SK-N-SH (cell line): ENCODE measurements around the gene MRM2. TPM values are rescaled to one million over a fixed set of nuclear protein-coding genes. Genes with fewer than 3 reads are reported as not detected.

Source experiments
- CTCF ChIA-PET: fragments of 300-600, 350-600 bp; formaldehyde crosslinking; extraction: SDS; loops from one replicate; lab custom pipeline; 2021; lab: Yijun Ruan, JAX
- POLR2A ChIA-PET: fragments of 350-600 bp; sonication (Branson Sonifier 250); formaldehyde crosslinking; extraction: SDS; loops from one replicate; lab custom pipeline; 2020; ENCODE audit warnings: antibody characterized with exemption, inconsistent platforms; lab: Yijun Ruan, JAX
- DNase-seq: peaks from one replicate; pipeline ENCODE4 v3.0.0; 2012
- H2AFZ ChIP-seq: fragments of 200-600 bp; sonication (generic); 2 replicates; pipeline ENCODE4 v1.8.1; 2016; ENCODE audit warnings: antibody characterized with exemption, mild to moderate bottlenecking, low read depth
- H3F3A ChIP-seq: fragments of 200-600 bp; sonication (generic); replicated peaks from 2 replicates; pipeline ENCODE3; 2016; ENCODE audit warnings: antibody characterized with exemption, mild to moderate bottlenecking; ENCODE audit not compliant: insufficient read depth
- H3K27ac ChIP-seq, 2 experiments: fragments of 200-500 bp in 1 of 2; fragments of 200-600 bp in 1 of 2; sonication (Bioruptor generic) in 1 of 2; sonication (generic), shearing (Covaris generic) in 1 of 2; 2 replicates each; pipeline versions ENCODE4 v1.5.1 to v1.6.1; 2014 to 2016; ENCODE audit warnings: low read depth in 2 of 2, inconsistent platforms in 1 of 2, low read length in 1 of 2, mild to moderate bottlenecking in 1 of 2, mixed read lengths in 1 of 2
- H3K27me3 ChIP-seq: fragments of 200-600 bp; sonication (generic), shearing (Covaris generic); 2 replicates; pipeline ENCODE4 v1.6.1; 2016; ENCODE audit warnings: mixed run types; ENCODE audit not compliant: insufficient read depth
- H3K36me3 ChIP-seq, 2 experiments: fragments of 200-500 bp in 1 of 2; fragments of 200-600 bp in 1 of 2; sonication (Bioruptor generic) in 1 of 2; sonication (generic) in 1 of 2; replicated peaks in 1 of 2; 2 replicates each; pipeline versions ENCODE3 to v1.5.1; 2014 to 2016; ENCODE audit warnings: low read length in 1 of 2, mild to moderate bottlenecking in 1 of 2; ENCODE audit not compliant: insufficient read depth in 2 of 2, control insufficient read depth in 1 of 2
- H3K4me1 ChIP-seq, 2 experiments: fragments of 200-500 bp in 1 of 2; fragments of 200-600 bp in 1 of 2; sonication (Bioruptor generic) in 1 of 2; sonication (generic), shearing (Covaris generic) in 1 of 2; 2 replicates each; pipeline versions ENCODE4 v1.5.1 to v1.6.1; 2014 to 2016; ENCODE audit warnings: low read depth in 1 of 2, low read length in 1 of 2, mixed run types in 1 of 2; ENCODE audit not compliant: insufficient read depth in 2 of 2, control insufficient read depth in 1 of 2
- H3K4me2 ChIP-seq: fragments of 200-600 bp; sonication (generic), shearing (Covaris generic); 2 replicates; pipeline ENCODE4 v1.6.1; 2017; ENCODE audit warnings: mixed run types
- H3K4me3 ChIP-seq, 2 experiments: fragments of 200-500 bp in 1 of 2; fragments of 200-600 bp in 1 of 2; sonication (Bioruptor generic) in 1 of 2; sonication (generic), shearing (Covaris generic) in 1 of 2; 2 replicates each; pipeline versions ENCODE4 v1.5.1 to v1.8.1; 2014 to 2016; ENCODE audit warnings: low read depth in 2 of 2, inconsistent platforms in 1 of 2, low read length in 1 of 2, mild to moderate bottlenecking in 1 of 2, mixed read lengths in 1 of 2, moderate library complexity in 1 of 2
- H3K79me2 ChIP-seq: fragments of 200-600 bp; sonication (generic); 2 replicates; pipeline ENCODE4 v1.8.1; 2017; ENCODE audit warnings: mild to moderate bottlenecking; ENCODE audit not compliant: insufficient read depth
- H3K9ac ChIP-seq: fragments of 200-600 bp; sonication (generic); 2 replicates; pipeline ENCODE4 v1.6.1; 2017; ENCODE audit warnings: mixed run types
- H3K9me2 ChIP-seq: fragments of 200-600 bp; sonication (generic); 2 replicates; pipeline ENCODE4 v1.6.1; 2017; ENCODE audit warnings: mixed run types
- H3K9me3 ChIP-seq: fragments of 200-600 bp; sonication (generic); 2 replicates; pipeline ENCODE4 v1.6.1; 2017; ENCODE audit warnings: mixed run types, mild to moderate bottlenecking, moderate library complexity
- H4K20me1 ChIP-seq: fragments of 200-600 bp; sonication (generic); 2 replicates; pipeline ENCODE4 v1.6.1; 2017; ENCODE audit warnings: mild to moderate bottlenecking, mixed run types; ENCODE audit not compliant: insufficient read depth
- CTCF ChIP-seq: fragments of 200-600 bp; sonication (generic); IDR thresholded peaks from 2 replicates; pipeline ENCODE4 v1.6.1; 2017; ENCODE audit warnings: antibody characterized with exemption, mild to moderate bottlenecking, moderate library complexity
- ELF1 ChIP-seq: IDR thresholded peaks from 2 replicates; pipeline ENCODE4 v1.4.0; 2012
- EP300 ChIP-seq, 2 experiments: IDR thresholded peaks; 2 replicates each; pipeline versions ENCODE4 v1.4.0 to v1.6.1; 2012; ENCODE audit warnings: borderline replicate concordance in 1 of 2, low read depth in 1 of 2, low read length in 1 of 2
- FOXJ3 ChIP-seq: sonication (generic); formaldehyde crosslinking; IDR thresholded peaks from 2 replicates; pipeline ENCODE4 v1.5.1; 2020; ENCODE audit warnings: mild to moderate bottlenecking, missing genetic modification reagents
- FOXM1 ChIP-seq: IDR thresholded peaks from 2 replicates; pipeline ENCODE4 v1.4.0; 2012; ENCODE audit warnings: low read depth, mild to moderate bottlenecking
- MAX ChIP-seq: IDR thresholded peaks from 2 replicates; pipeline ENCODE4 v1.4.0; 2012; ENCODE audit warnings: low read depth
- MXI1 ChIP-seq: IDR thresholded peaks from 2 replicates; pipeline ENCODE4 v1.6.1; 2012; ENCODE audit warnings: mild to moderate bottlenecking, low read depth, low read length, improper control_type of control experiment
- NRF1 ChIP-seq: IDR thresholded peaks from 2 replicates; pipeline ENCODE4 v1.6.1; 2012; ENCODE audit warnings: low read depth, mild to moderate bottlenecking, low read length
- POLR2AphosphoS5 ChIP-seq: IDR thresholded peaks from 2 replicates; pipeline ENCODE4 v1.6.1; 2012; ENCODE audit warnings: low read depth, low read length
- RAD21 ChIP-seq: IDR thresholded peaks from 2 replicates; pipeline ENCODE4 v1.6.1; 2012; ENCODE audit warnings: mild to moderate bottlenecking, low read length
- RCOR1 ChIP-seq: fragments of 150-350 bp; IDR thresholded peaks from 2 replicates; pipeline ENCODE4 v1.6.1; 2017; ENCODE audit warnings: antibody characterized with exemption, low read length
- RFX5 ChIP-seq: IDR thresholded peaks from 2 replicates; pipeline ENCODE4 v1.6.1; 2012; ENCODE audit warnings: mild to moderate bottlenecking, improper control_type of control experiment, low read length
- RXRA ChIP-seq: IDR thresholded peaks from 2 replicates; pipeline ENCODE4 v1.4.0; 2012; ENCODE audit warnings: low read depth, mild to moderate bottlenecking, borderline replicate concordance
- SMC3 ChIP-seq: IDR thresholded peaks from 2 replicates; pipeline ENCODE4 v1.6.1; 2012; ENCODE audit warnings: low read depth, low read length, improper control_type of control experiment
- USF1 ChIP-seq: IDR thresholded peaks from 2 replicates; pipeline ENCODE4 v1.4.0; 2012; ENCODE audit warnings: low read depth, borderline replicate concordance
- USF2 ChIP-seq: fragments of 150-350 bp; IDR thresholded peaks from 2 replicates; pipeline ENCODE4 v1.6.1; 2017; ENCODE audit warnings: antibody characterized with exemption, low read length, low read depth, borderline replicate concordance
- YY1 ChIP-seq: IDR thresholded peaks from 2 replicates; pipeline ENCODE4 v1.4.0; 2012; ENCODE audit warnings: low read depth, mild to moderate bottlenecking
- WGBS: methylation state at CpG from one replicate; pipeline ENCODE4 v1.1.6; 2017; ENCODE audit warnings: low lambda C conversion rate; 5-methylcytosine and 5-hydroxymethylcytosine counted together
- polyA plus RNA-seq, 3 experiments: library from polyadenylated mRNA; depleted of rRNA; stranded (reverse); fragments of >200 nt; gene quantifications; 2 replicates each; pipeline ENCODE4 v1.2.3, GENCODE V29; 2012

Gene MRM2
- polyA plus RNA-seq, 1 of the 3 experiments (the other 2 are of a cell fraction): 30.7 TPM

- no peak overlapping the region for H3K9ac ChIP-seq
- WGBS: 88% methylated on average over 4 of the region's 4 CpGs
- H3K79me2 ChIP-seq: peaks cover 19% of the 10 kb centered on the region; the same call in 1 of the 2 replicates
- no peaks in the 10 kb centered on the region for H4K20me1 ChIP-seq
- ChIA-PET POLR2A (interaction anchor here (1.2 kb wide), 1 partner anchor 18 kb away, joined by 3 read pairs; no protein-coding TSS in a partner anchor), CTCF (interaction anchor here (0.9 to 1.6 kb wide), 4 partner anchors 9 to 616 kb away, joined by 3 to 10 read pairs (median 4); no protein-coding TSS in a partner anchor)
- H3K4me3 ChIP-seq: no peak overlapping the region
- 0 out of 2 replicates have a peak, but pooled peaks cover 5% of the 10 kb centered on the region for H3K9me3 ChIP-seq
- peaks cover 0 to 10% of the 10 kb centered on the region in 2 experiments; a peak in 2 of 4 replicates for H3K4me1 ChIP-seq
- peaks cover 0 to 18% of the 10 kb centered on the region in 2 experiments for H3K36me3 ChIP-seq
- H3K4me2 ChIP-seq: no peak overlapping the region
- H3F3A ChIP-seq: no peaks in the 10 kb centered on the region
- H3K9me2 ChIP-seq: no peaks in the 10 kb centered on the region
- H2AFZ ChIP-seq: no peak overlapping the region
- peak overlapping the region in 1 of 2 experiments; percentile 61; a peak in 2 of 4 replicates for H3K27ac ChIP-seq
- TF ChIP-seq NRF1 (no peak), POLR2AphosphoS5 (no peak), FOXJ3 (CRISPR knock-in tag) (no peak; the same call in 1 of the 2 replicates), RAD21 (no peak), CTCF (no peak), YY1 (no peak), SMC3 (no peak), MAX (no peak), USF1 (no peak), RFX5 (no peak), USF2 (no peak), FOXM1 (no peak), RCOR1 (no peak)
- H3K27me3 ChIP-seq: no peaks in the 10 kb centered on the region
- DNase-seq: no peak
Measured at GRCh38 chr7:2186166-2186565, 55.8 kb downstream of the MRM2 start.

- Histone ChIP-seq H3K36me3 (peaks cover 0 to 18% of the 10 kb centered on the region in 2 experiments), H3K27ac (peak overlapping the region in 1 of 2 experiments; percentile 61; a peak in 2 of 4 replicates), H3K27me3 (no peaks in the 10 kb centered on the region), H3K4me2 (no peak overlapping the region), H2AFZ (no peak overlapping the region), H3K4me1 (peaks cover 0 to 10% of the 10 kb centered on the region in 2 experiments; a peak in 2 of 4 replicates), H3K9me3 (0 out of 2 replicates have a peak, but pooled peaks cover 5% of the 10 kb centered on the region), H4K20me1 (no peaks in the 10 kb centered on the region), H3K79me2 (peaks cover 19% of the 10 kb centered on the region; the same call in 1 of the 2 replicates), H3K9me2 (no peaks in the 10 kb centered on the region), H3F3A (no peaks in the 10 kb centered on the region), H3K4me3 (no peak overlapping the region), H3K9ac (no peak overlapping the region)
- TF ChIP-seq ELF1: no peak
- no peak for TF ChIP-seq RXRA
- TF ChIP-seq MXI1: peak; percentile 47; the same call in 1 of the 2 replicates
- peak in 1 of 2 experiments; percentile 45; a peak in 1 of 4 replicates for TF ChIP-seq EP300 (IDR thresholded peaks at IDR 0.05; ENCODE audit: borderline replicate concordance in 1 of 2, low read depth in 1 of 2, low read length in 1 of 2)
- CTCF ChIA-PET: interaction anchor here (1.6 kb wide), 1 partner anchor 9 kb away, joined by 10 read pairs; no protein-coding TSS in a partner anchor
- WGBS: 89% methylated on average over 8 of the region's 8 CpGs
- DNase-seq: peak; percentile 75
- POLR2A ChIA-PET: interaction anchor here (1.2 kb wide), 1 partner anchor 18 kb away, joined by 3 read pairs; no protein-coding TSS in a partner anchor
Measured at GRCh38 chr7:2185715-2186114, 56.3 kb downstream of the MRM2 start.
